Stimulated activated CD4-positive, alpha-beta T cell treated with anti-CD3 and anti-CD28 coated beads, Interleukin-4, amount 100 ng/mL, for 48 hours (primary cell): Measurements from ENCODE around the gene IQCC.
"Not testable (repeated sequence)": the region's sequence is repeated elsewhere in the genome, so short reads cannot be mapped to it uniquely, and the experiment has no call there.

Experiments
- DNase-seq, 2 donors: peaks; one replicate each; pipeline ENCODE4 v3.0.0-alpha.2; 2020; ENCODE audit warnings: low read depth in 2 of 2

The IQCC gene

DNA sequence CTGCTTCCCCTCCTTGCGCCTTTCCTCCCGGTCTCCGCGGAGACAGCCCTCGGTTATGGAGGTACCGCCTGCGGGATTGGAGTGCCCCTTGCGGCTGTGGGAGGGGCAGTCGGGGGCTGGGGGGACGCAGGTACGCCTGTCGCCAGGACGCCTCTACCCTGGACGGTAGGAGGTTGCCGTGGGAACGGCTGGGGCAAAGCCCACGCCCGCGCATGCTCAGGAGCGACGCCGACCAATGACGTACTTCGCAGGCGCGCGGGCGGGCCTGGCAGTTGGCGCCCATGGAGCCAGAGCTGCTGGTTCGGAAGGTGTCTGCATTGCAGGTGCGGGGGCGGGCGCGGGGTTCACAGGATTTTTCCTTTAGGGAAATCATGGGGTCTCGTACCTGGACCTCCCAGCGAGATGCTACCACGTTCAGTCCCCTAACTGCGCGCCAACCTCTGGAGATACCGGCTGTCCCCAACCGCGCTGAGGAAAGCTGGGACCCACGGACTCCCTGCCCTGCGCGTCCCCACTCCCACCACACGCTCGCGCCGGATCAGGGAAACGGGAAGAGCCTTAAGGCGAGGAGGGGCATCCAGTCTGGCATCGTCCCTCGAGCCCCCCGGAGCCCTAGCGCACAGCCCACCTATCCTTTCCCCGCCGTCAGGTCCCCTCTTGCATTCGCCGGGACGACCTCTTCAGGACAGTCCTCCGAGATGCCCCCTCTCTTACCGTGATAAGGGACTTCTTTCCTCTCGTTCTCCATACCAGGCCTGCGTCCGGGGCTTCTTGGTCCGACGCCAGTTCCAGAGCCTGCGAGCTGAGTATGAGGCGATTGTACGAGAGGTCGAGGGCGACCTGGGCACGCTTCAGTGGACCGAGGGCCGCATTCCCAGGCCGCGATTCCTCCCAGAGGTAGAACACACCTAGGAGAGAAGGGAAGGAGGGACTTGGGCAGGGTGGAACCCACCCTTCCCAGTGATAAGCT lies at the start of gene IQCC:
TSS of gene IQCC (plus strand) at position 271 of the 970 bp plus-strand sequence. CDS start at position 282, 11 bp downstream.
- peak; percentile 77 to 82 for DNase-seq

- DNase-seq: no peak
Observed at GRCh38 chr1:32159189-32159588, 46.3 kb upstream of the IQCC start.

GRCh38 chr1:32163405-32163804 lies 42.1 kb upstream of the IQCC start:
- DNase-seq: no peak

GRCh38 chr1:32165633-32166032 lies 39.8 kb upstream of the IQCC start:
- not testable (repeated sequence) for DNase-seq

- no peak for DNase-seq
Observed at GRCh38 chr1:32170991-32171390, 34.5 kb upstream of the IQCC start.

GRCh38 chr1:32172621-32173245 lies 32.7 kb upstream of the IQCC start:
- no peak for DNase-seq

GRCh38 chr1:32178380-32179192 lies 26.9 kb upstream of the IQCC start:
- DNase-seq: no peak

DNA sequence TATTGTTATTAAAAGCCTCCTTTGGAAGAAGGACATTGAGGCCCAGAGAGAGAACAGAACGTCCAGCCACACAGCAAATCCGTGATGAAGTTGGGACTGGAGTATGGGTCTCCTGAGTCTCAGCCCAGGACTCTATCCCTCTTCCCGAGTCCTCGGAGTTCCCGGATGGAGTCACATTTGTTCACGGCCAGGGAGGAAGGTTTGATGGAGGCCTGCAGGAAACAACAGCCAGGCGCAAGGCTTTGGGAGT lies 26.4 kb upstream of the IQCC start:
- DNase-seq: no peak

DNA sequence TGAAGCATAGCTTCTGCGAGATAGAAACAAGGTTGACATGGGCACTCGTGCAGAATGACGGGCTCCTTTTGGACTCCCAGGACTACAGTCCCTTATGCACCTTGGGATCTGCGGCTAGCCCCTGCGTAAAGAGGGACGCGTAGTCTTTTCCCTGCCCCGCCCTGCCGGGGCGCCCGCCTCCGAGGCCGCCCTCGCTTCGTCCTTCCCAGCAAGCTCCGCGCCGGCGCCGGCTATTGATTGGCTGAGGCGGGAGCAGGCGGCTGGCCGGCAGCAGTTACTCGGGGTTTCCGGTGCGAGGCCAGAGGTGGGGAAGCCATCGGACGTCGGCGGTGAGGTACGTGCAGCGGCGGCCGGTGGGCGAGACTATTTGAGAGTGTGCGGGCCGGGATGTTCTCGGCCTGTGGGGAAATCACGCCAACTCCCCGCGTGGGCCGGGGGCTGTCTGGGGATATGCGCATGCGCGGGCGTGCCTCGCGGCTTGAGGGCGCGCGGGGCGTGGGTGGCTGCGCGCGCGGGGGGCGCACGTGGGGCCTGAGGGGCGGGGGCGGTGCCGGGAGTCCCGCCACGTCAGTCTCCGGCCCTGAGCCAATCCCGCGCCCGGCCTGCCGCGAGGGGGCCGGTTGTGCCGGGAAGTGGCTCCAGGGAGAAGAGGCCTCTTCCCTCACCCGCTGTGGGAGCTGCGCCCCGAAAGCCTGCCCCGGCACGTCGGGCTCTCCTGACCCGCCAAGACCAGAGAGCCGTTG lies 25.9 kb upstream of the IQCC start, which contains the start of gene TXLNA:
TSS of gene TXLNA (plus strand) at position 233 of the 743 bp plus-strand sequence. CDS start 671 bp downstream, outside the sequence.
- peak; percentile 85 to 90 for DNase-seq

- peak; percentile 30 for DNase-seq
Observed at GRCh38 chr1:32180186-32181060, 25.0 kb upstream of the IQCC start.

GRCh38 chr1:32181065-32181464 lies 24.4 kb upstream of the IQCC start:
- no peak for DNase-seq

DNA sequence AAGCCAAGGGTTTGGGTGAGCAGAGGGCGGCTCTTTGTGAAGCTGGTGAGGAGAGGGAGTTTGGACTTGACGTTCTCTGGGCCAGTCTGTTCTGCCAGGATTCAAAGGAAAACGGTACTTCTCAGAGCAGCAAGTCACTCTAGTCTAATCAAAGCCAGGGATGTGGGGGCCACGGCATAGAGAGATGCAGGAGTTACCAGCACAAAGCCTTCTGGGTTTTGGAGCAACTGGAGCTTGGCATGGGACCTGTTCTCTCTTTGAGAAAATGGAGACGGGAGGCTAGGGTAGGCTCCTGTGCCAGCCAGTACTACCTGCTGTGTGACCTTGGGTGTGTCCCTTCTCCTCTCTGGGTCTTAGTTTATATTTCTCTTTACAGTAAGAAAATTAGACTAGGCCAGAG lies 23.9 kb upstream of the IQCC start:
- DNase-seq: no peak

DNA sequence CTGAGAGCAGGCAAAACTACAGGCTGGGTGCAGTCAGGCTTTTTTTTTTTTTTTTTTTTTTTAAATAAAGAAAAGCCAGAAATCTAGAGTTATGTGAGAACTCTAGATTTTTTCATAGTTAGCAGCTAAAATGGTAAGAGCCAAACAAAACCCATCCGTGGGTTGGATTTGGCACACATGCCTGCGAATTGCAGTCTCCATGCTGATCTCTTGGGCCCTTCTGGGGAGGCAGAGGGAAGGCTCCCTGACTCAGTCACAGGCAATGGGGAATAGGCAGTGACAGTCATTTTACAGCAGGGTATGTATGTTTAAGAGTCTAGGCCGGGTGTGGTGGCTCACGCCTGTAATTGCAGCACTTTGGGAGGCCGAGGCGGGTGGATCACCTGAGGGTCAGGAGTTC lies 23.4 kb upstream of the IQCC start:
- no peak for DNase-seq

DNA sequence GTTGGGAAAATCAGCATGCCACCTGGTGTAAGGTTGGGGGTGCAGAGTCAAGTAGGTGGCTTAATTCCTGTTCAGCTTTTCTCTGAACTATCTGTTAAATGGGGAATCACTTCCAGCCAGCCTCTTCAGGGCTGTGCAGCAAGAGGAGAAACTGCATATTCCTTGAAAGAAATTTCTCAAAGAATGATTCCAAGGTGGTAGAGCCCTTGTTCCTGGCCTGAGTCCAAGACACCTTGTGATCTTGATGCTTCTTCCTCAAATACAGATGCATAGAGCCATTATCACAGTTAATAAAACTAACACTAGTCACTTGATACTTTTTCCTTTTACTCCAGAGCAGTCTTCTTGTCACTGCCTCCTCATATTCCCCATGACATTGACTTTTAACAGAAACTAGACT lies 20.8 kb upstream of the IQCC start:
- DNase-seq: no peak

DNA sequence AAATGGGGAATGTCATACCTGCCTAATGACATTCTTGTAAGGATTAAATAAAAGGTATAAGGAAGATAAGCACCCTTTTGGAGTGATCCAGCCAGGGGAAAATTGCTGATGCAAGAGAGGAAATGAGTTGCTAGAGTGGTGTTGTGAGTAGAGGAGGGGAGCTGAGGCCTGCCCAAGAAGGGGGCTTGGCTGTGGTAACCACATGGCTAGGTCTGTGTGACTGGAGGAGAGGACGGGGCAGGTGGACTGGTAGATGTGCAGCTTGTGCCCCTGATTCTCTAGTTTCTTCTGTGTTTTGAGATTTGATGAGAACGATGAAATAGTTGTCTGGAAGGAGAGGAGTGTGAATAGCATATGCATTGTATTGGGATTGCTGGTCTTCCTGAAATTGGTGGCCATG lies 19.4 kb upstream of the IQCC start:
- no peak for DNase-seq

DNA sequence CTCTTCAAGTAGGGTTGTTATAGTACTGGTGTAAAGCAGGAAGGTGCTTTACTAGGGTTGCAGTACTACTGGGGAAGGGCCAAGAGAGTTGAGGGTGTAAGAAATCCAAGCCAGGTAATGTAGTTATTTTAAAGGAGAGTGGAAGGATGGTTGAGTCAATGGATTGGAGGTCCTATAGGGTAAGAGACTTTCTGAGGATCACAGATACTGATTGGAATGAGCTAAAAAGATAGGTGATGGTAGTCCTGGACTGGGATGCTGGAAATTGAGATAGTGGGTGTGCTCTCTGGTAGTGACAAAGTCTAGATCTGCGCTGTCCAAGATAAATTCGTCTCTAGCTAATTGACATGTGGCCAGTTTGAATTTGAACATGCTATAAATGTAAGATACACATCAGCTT lies 19.0 kb upstream of the IQCC start:
- DNase-seq: no peak

- DNase-seq: no peak
Observed at GRCh38 chr1:32187850-32188249, 17.6 kb upstream of the IQCC start.

GRCh38 chr1:32192220-32192948 lies 13.1 kb upstream of the IQCC start:
- DNase-seq: no peak

- DNase-seq: no peak
Observed at GRCh38 chr1:32194984-32195383, 10.5 kb upstream of the IQCC start.

- no peak for DNase-seq
Observed at GRCh38 chr1:32195531-32195930, 9.9 kb upstream of the IQCC start.
